ENCODE measurements around the gene GFOD2. TPM values are rescaled to one million over a fixed set of nuclear protein-coding genes. Genes with fewer than 3 reads are reported as not detected.
"Not testable (repeated sequence)": the region's sequence is repeated elsewhere in the genome, so short reads cannot be mapped to it uniquely, and the experiment has no call there.

The GFOD2 gene
- polyA plus RNA-seq, 3 donors, result 23.6 to 26.2 (median 24.6) TPM

GRCh38 chr16:67707790-67708189 lies 11.3 kb downstream of the GFOD2 start:
- DNase-seq, result no peak

DNA sequence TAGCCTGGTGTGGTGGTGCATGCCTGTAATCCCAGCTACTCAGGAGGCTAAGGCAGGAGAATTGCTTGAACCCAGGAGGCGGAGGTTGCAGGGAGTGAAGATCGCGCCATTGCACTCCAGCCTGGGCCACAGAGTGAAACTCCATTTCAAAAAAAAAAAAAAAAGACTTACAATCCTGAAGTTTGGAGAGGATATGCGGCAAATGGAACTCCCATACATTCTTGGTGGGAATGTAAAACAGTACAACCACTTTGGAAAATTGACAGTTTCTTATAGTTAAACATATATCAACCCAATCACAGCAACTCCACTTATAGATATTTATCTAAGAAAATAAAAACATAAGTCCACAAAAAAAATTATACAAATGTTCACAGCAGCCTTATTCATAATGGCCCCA lies 11.9 kb downstream of the GFOD2 start:
- no peak for DNase-seq

DNA sequence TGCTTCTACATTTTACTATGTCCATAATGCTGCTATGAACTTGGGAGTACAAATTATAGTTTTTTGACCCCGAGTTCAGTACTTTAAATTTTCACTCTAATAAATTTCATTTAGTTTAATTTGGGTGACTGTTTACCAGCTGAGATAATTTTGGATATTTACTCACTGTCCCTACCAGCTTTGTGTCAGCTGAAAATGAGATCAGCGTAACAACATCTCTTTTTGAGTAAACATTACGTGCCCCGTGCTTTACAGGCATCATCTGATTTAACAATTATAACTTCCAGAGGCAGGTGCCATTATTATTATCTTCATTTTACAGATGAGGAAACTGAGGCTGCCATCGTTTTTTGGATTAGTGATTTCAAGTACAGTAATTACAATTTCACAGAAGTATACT lies 15.0 kb downstream of the GFOD2 start:
- DNase-seq, result no peak

DNA sequence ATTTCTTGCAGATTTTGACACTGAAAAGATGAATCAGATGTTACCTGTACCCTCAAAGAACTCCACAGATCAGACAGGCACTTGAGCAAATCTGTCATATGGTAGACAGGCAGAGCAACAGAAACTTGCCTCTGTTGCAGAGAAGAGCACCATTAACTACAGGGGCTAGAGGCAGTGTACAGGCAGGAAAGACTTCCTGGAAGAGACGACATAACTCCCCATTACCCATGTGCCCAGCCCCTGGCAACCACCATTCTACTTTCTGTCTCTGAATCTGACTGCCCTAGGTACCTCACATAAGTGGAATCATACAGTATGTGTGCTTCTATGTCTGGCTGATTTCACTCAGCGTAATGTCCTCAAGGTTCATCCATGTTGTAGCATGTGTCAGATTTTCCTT lies 15.5 kb downstream of the GFOD2 start:
- DNase-seq, result no peak

DNA sequence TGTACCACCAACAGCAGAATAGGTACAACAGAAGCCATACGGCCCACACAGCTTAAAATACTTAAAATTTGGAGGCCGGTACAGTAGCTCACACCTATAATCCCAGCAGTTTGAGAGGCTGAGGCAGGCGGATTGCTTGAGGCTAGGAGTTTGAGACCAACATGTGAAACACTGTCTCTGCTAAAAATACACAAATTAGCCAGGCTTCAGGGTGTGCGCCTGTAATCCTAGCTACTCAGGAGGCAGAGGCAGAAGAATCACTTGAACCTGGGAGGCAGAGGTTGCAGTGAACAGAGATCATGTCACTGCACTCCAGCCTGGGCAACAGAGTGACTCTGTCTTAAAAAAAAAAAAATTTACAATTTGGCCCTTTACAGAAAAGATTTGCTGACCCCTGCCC lies 17.0 kb downstream of the GFOD2 start:
- DNase-seq, result no peak

DNA sequence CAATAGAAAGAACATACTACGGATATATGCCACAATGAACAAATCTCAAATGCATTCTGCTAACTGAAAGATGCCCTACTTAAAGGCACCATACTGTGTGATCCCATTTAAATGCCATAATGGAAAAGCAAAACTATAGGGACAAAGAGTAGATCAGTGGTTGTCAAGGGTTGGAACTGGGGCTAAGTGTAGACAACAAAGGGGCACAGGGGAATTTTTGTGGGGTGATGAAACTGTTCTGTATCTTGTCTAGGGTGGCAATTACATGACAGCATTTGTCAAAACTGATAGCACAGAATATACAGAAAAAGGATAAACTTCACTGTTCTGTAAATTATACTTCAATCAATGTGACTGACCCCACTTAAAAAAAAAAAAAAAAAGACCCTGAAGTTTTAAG lies 17.7 kb downstream of the GFOD2 start:
- DNase-seq, result no peak

GRCh38 chr16:67699265-67699664 lies 19.9 kb downstream of the GFOD2 start:
- no peak for DNase-seq

DNA sequence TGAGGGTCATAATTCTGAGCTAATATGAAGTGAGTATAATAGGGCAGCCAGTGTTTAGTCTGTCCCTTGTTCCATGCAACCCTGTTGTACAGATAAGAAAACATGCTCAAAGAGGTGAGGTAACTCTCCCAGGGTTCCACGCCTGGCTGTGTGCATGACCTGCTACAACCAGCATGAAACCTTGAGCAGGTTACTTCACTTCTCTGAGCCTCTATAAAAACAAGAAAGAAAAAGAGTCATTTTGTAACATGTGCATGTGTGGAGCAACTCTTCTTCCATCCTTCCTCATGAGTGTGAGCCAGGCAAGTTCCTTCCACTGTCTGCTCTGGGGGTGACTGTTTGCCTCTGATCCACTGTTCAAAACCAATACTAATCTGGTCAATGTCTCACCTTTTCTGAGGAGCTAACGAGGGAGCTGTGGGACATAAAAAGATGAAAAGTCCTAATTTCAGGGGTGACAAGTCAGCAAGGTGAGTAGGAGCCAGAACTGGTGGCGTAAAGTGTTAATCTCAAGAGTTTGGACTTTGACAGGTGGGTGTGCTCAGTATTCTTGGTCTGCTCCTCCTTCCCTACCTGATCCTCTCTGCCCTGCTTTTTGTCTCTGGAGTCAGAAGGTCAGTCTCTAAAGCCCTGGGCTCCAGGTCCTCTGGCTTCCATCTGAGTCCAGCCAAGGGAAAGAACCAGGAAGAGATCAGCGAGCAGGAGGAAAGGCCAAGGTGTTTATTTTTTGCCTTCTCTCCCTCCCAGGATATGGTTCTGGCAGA lies 21.5 kb downstream of the GFOD2 start:
- DNase-seq, result no peak

GRCh38 chr16:67694611-67695010 lies 24.5 kb downstream of the GFOD2 start:
- DNase-seq, result no peak

GRCh38 chr16:67693517-67694285 lies 25.4 kb downstream of the GFOD2 start:
- DNase-seq, result not testable (repeated sequence)

DNA sequence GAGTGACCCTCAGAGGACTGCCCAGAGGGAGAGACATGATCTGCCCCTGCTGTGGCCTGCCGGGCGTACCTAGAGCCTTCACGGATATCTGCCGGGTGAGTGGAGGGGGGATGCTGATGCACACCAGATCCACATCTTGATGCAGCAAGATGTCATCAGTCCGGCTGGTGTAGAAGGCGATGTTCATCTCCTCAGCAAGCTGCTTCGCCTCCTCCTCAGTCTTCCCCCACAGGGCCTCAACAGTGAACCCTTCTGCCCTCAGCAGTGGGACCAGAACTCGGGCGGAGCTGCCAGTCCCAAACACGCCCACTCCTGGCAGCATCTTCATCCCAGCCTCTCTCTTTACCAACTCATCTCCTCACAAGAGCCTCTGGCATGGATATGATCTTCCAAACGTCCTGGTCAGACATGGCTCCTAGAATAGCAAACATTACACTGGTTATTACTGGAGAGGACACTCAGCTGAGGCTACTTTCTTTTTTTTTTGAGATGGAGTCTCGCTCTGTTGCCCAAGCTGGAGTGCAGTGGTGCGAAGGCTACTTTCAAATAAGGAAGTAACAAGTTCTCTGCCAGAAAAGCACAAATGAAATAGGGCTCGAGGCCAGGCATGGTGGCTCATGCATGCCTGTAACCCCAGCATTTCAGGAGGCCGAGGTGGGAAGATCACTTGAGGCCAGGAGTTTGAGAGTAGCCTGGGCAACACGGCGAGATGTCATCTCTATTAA lies 33.6 kb downstream of the GFOD2 start:
- no peak for DNase-seq

GRCh38 chr16:67683767-67684166 lies 35.3 kb downstream of the GFOD2 start:
- DNase-seq, result no peak

GRCh38 chr16:67679935-67680897 lies 38.9 kb downstream of the GFOD2 start:
- DNase-seq, result no peak

DNA sequence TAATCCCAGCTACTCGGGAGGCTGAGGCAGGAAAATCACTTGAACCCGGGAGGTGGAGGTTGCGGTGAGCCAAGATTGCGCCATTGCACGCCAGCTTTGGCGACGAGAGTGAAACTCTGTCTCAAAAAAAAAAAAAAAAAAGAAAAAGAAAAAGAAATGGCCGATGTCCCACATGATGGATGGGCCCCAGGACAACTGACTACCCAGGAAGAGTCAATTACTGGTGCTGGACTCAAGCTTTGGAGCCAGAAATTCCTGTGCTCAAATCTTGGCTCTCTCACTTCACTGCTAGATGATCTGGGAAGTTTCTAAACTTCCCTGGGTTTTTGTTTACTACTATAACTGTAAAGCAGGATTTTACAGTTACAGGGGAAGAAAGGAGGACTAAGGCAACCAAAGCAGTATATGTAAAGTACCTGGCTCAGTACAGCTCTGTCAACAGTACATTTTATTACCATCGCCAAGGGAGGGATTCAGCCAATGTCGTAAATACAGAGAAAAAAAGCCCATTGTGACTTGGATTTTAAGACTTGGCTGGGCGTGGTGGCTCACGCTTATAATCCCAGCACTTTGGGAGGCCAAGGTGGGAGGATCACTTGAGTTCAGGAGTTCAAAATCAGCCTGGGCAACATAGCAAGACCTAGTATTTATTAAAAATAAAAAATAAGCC lies 40.6 kb downstream of the GFOD2 start:
- DNase-seq, result no peak

- DNase-seq, result no peak
Measured at GRCh38 chr16:67677712-67678111, 41.4 kb downstream of the GFOD2 start.

GRCh38 chr16:67676939-67677338 lies 42.2 kb downstream of the GFOD2 start:
- DNase-seq, result no peak

GRCh38 chr16:67676516-67676915 lies 42.6 kb downstream of the GFOD2 start:
- DNase-seq, result no peak

- no peak for DNase-seq
Measured at GRCh38 chr16:67675999-67676398, 43.1 kb downstream of the GFOD2 start.

- DNase-seq, result no peak
Measured at GRCh38 chr16:67675579-67675935, 43.6 kb downstream of the GFOD2 start.

DNA sequence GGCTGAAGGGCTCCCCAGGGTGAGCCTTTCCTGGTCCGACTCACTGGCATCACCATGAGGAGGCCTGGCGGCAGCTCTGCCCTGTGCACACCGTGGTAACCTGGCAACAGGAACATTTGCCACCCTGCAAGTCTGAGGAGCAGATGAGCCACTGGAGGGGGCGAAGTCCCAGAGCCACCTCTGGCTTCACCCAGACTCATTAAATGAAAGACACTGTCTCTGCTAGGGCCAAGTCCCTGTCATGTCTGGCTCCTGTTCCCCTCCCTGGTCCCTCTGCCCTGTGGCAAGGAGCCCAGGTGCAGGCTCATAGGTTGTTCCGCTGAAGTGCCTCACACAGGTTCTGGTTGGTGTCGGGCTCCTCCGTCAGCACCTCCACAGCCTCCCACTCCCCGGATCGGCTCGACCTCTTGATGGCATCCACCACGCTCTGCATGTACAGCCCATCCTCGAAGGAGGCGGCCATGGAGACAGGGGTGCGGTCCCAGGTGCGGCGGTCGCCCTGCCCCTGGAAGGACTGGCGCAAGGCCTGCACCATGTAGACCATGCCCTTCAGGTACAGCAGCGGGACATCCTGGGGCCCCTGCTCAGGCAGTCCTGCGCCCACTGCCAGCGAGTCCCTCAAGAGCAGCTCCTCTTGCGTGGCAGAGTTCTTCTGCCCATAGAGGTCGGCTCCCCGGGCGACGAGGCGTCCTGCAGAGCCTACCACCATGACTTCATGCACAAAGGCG lies 44.1 kb downstream of the GFOD2 start:
- DNase-seq, result no peak
